Kidney (tissue), 14 donors: Measurements from ENCODE around the gene KIF14. TPM values are rescaled to one million over a fixed set of nuclear protein-coding genes. Genes with fewer than 3 reads are reported as not detected.
"Not testable (repeated sequence)": the region's sequence is repeated elsewhere in the genome, so short reads cannot be mapped to it uniquely, and the experiment has no call there.

Source experiments
- DNase-seq, 5 donors: peaks; one replicate each; pipeline ENCODE4 v3.0.0-alpha.2; 2013 to 2020
- FAIRE-seq: peaks from 2 replicates; lab custom pipeline; 2012; peaks lifted over from hg19 to GRCh38; lab: Jason Lieb, UNC
- H3K27ac ChIP-seq, 2 donors: one replicate each; pipeline ENCODE4 v1.7.0; 2013; ENCODE audit warnings: low read depth in 2 of 2, low read length in 2 of 2, inconsistent platforms in 1 of 2
- H3K27me3 ChIP-seq: one replicate; pipeline ENCODE4 v1.7.1; 2013; ENCODE audit warnings: low read length, inconsistent platforms; ENCODE audit not compliant: control insufficient read depth, insufficient read depth
- H3K36me3 ChIP-seq, 3 donors: one replicate each; pipeline versions ENCODE4 v1.7.0 to v1.7.1; 2013; ENCODE audit warnings: low read length in 3 of 3, control low read depth in 1 of 3, inconsistent platforms in 1 of 3; ENCODE audit not compliant: insufficient read depth in 3 of 3, control insufficient read depth in 2 of 3
- H3K4me1 ChIP-seq, 3 donors: one replicate each; pipeline versions ENCODE4 v1.7.0 to v1.7.1; 2013; ENCODE audit warnings: low read length in 3 of 3, inconsistent platforms in 1 of 3, low read depth in 1 of 3; ENCODE audit not compliant: control insufficient read depth in 2 of 3, insufficient read depth in 2 of 3
- H3K4me3 ChIP-seq, 3 donors: one replicate each; pipeline versions ENCODE4 v1.7.0 to v1.8.1; 2013; ENCODE audit warnings: low read length in 3 of 3, control low read depth in 1 of 3, inconsistent platforms in 1 of 3
- H3K9ac ChIP-seq, 3 donors: one replicate each; pipeline versions ENCODE4 v1.7.0 to v1.7.1; 2013; ENCODE audit warnings: low read length in 3 of 3, control low read depth in 1 of 3, inconsistent platforms in 1 of 3
- H3K9me3 ChIP-seq, 3 donors: one replicate each; pipeline versions ENCODE4 v1.7.0 to v1.7.1; 2013; ENCODE audit warnings: low read length in 3 of 3, control low read depth in 1 of 3, inconsistent platforms in 1 of 3; ENCODE audit not compliant: control insufficient read depth in 2 of 3, insufficient read depth in 1 of 3
- intact Hi-C: fragments of 100-400 bp; cut with DNase I; formaldehyde crosslinking; loops from one replicate; pipeline ENCODE4 v1.11.1; 2022
- polyA plus RNA-seq: library from polyadenylated mRNA; stranded (reverse); fragments of 350-450 nt; fragmentation: Illumina TruSeq; extraction: RNeasy Lipid Tissue Mini Kit (QIAGEN cat#74804); gene quantifications from one replicate; pipeline ENCODE4 v1.2.3, GENCODE V29; 2014; ENCODE audit warnings: low read depth, low replicate concordance; ENCODE audit not compliant: insufficient read depth
- total RNA-seq: library from RNA; stranded (reverse); fragmentation: NEBNext Ultra II Directional; extraction: Animal tissue kit (Norgen Biotek cat#: 25700); gene quantifications from one replicate; pipeline ENCODE4 v1.2.1, GENCODE V29; 2021
- TF ChIP-seq, protein P1 (sequence below): IDR thresholded peaks from 3 replicates; pipeline ENCODE4 v1.5.1; 2012; ENCODE audit warnings: mild to moderate bottlenecking, moderate library complexity, borderline replicate concordance; ENCODE audit not compliant: insufficient read depth; ENCODE audit errors: extremely low read depth
- donor health status: control.
- donor health status: control.
- donor health status: control.
- donor health status: control.
- donor health status: control.
- donor health status: DM: yes; HTN: yes; CAD: no.
- donor health status: Normal renal cell carcinoma (clear cell type).

The KIF14 gene
- total and polyA plus RNA-seq, 2 donors from 2014 or later, result 0.19 TPM; not detected in 1

DNA sequence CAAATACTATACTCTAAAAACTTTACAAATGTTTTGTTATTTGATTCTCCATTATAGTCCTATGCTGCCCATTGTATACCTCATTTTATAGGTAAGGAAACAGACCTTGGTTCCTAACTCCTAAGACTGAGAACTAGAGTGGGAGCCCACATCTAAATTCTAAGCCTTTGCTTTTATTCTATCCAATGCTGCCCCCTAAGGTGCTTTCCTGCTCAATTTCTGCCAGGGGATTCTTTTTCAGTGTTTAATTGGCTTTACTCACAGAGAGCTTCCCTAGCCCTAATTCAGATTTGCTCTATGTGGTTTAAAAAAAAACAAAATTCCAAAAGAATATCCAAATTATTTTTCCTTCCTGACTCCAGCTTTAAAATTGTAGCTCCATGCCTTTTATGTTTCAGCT lies 64.5 kb downstream of the KIF14 start:
- no peak overlapping the region for H3K4me3 ChIP-seq
- H3K27me3 ChIP-seq, result no peaks in the 10 kb centered on the region
- H3K4me1 ChIP-seq, result no peaks in the 10 kb centered on the region
- no peaks in the 10 kb centered on the region for H3K36me3 ChIP-seq
- TF ChIP-seq, protein P1, sequence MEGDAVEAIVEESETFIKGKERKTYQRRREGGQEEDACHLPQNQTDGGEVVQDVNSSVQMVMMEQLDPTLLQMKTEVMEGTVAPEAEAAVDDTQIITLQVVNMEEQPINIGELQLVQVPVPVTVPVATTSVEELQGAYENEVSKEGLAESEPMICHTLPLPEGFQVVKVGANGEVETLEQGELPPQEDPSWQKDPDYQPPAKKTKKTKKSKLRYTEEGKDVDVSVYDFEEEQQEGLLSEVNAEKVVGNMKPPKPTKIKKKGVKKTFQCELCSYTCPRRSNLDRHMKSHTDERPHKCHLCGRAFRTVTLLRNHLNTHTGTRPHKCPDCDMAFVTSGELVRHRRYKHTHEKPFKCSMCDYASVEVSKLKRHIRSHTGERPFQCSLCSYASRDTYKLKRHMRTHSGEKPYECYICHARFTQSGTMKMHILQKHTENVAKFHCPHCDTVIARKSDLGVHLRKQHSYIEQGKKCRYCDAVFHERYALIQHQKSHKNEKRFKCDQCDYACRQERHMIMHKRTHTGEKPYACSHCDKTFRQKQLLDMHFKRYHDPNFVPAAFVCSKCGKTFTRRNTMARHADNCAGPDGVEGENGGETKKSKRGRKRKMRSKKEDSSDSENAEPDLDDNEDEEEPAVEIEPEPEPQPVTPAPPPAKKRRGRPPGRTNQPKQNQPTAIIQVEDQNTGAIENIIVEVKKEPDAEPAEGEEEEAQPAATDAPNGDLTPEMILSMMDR, result no peak
- intact Hi-C loops, result no loop called here
- H3K9ac ChIP-seq, result no peak overlapping the region
- no peaks in the 10 kb centered on the region for H3K9me3 ChIP-seq
- no peak for FAIRE-seq
- peak in 2 of 5 donors; percentile 15 to 21 for DNase-seq
- H3K27ac ChIP-seq, result no peak overlapping the region

DNA sequence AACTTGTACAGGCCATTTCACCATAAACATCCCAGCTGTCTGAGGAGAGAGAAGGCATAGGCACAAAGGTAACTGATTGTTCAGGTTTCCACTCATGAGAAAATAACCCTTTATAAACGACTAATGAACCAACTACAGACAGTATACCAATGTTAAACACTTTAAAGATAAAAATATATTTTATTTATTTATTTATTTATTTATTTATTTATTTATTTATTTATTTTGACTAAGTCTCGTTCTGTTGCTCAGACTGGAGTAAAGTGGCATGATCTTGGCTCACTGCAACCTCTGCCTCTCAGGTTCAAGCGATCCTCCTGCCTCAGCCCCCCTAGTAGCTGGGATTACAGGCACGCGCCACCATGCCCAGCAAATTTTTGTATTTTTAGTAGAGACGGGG lies 67.8 kb downstream of the KIF14 start:
- intact Hi-C loops, DNase-seq, FAIRE-seq, H3K4me3 ChIP-seq, H3K27me3 ChIP-seq, H3K9me3 ChIP-seq, H3K4me1 ChIP-seq, H3K27ac ChIP-seq, H3K9ac ChIP-seq, H3K36me3 ChIP-seq: not testable (repeated sequence)

- no peaks in the 10 kb centered on the region for H3K9me3 ChIP-seq
- no peak overlapping the region for H3K9ac ChIP-seq
- H3K36me3 ChIP-seq, result no peaks in the 10 kb centered on the region
- intact Hi-C loops, result no loop called here
- no peak overlapping the region for H3K4me3 ChIP-seq
- no peaks in the 10 kb centered on the region for H3K4me1 ChIP-seq
- H3K27ac ChIP-seq, result no peak overlapping the region
- H3K27me3 ChIP-seq, result no peaks in the 10 kb centered on the region
- DNase-seq (no peak), FAIRE-seq (no peak)
- TF ChIP-seq, protein P1, result no peak
Observed at GRCh38 chr1:200550367-200550766, 70.2 kb downstream of the KIF14 start.

DNA sequence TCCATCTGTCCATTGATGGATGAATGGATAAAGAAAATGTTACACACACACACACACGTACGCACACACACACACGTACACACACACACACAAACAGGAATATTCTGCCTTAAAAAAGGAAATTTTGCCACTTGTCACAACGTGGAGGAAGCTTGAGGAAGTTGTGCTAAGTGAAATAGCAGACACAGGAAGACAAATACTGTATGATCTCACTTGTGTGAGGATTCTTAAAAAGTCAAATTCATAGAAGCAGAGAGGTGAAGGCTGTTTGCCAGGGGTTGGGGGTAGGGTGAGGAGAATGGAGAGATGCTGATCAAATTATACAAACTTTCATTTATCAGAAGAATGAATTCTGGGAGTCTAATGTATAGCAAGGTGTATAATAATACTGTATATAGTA lies 73.2 kb downstream of the KIF14 start:
- Histone ChIP-seq H3K36me3 (no peaks in the 10 kb centered on the region), H3K4me3 (no peak overlapping the region), H3K9me3 (no peaks in the 10 kb centered on the region), H3K27ac (no peak overlapping the region), H3K27me3 (no peaks in the 10 kb centered on the region), H3K4me1 (no peaks in the 10 kb centered on the region), H3K9ac (no peak overlapping the region)
- DNase-seq (no peak), FAIRE-seq (no peak)
- intact Hi-C loops, result no loop called here
- TF ChIP-seq, protein P1, result no peak
